HG02759 (cell line): ENCODE measurements around the gene IL1RAPL1.

Source experiments
- ATAC-seq: cut with Tn5 transposase; IDR thresholded peaks from one replicate; pipeline ENCODE4 v1.9.1; 2021; ENCODE audit warnings: mild to moderate bottlenecking, moderate library complexity; ENCODE audit not compliant: unreplicated experiment

IL1RAPL1 gene

GRCh38 chrX:28625223-28625622, 38.0 kb downstream of the IL1RAPL1 start:
- no peak for ATAC-seq

- no peak for ATAC-seq
These were observed 39.3 kb downstream of the IL1RAPL1 start for GRCh38 chrX:28626515-28626914.

- no peak for ATAC-seq
These were observed 40.9 kb downstream of the IL1RAPL1 start for GRCh38 chrX:28628120-28628519.

DNA sequence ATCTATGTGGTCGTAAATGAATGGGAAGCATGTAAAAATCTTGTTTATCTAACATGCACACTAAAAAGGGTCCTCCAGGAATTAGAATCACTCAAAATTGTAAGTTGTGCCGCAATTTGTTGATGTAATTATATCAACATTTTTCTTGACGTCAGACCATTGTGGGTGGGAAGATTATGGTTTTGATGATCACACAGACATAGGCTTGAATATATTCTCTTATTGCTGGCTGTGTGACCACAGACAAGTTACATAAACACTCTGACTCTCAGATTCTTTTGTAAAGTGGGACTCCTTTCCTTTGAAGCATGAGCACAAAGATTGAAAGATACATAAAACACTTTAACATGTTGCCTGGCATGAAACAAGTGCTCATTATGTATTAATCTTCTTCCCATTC, 51.5 kb downstream of the IL1RAPL1 start:
- ATAC-seq: no peak

DNA sequence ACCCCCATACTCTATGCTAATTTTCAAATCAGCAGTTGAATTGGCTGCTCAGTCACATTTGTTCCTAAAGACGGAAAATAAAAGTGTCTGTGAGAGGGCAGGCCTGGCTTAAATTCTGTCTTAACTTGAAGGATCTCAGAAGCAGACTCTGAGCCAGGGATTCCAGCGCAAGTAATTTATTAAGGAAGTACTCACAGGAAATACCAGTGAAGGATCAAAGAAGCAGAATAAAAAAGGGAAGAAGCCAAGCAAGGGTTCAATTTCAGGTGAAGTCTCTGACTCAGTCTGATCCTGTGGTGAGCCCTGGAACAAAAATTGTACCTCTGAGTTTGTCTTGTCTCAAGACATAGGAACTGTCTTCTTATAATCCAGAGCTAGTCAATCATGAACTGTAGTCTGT, 52.2 kb downstream of the IL1RAPL1 start:
- ATAC-seq: no peak

GRCh38 chrX:28649541-28649940, 62.3 kb downstream of the IL1RAPL1 start:
- no peak for ATAC-seq

DNA sequence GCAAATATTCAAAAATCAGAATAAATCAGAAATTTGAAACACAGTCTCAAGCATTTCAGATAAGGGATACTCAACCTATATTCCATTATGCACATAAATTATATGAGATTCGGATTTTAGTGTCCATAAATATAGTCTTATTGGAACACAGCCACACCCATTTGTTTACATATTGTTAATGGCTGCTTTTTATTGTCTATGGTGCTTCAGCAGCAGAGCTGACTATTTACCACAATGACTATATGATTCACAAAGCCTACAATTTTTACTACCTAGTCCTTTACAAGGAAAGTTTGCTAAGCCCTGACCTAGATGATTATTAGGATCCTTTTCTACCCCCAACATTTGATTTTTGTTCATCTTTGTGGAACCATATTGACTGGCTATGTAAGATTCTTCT, 63.9 kb downstream of the IL1RAPL1 start:
- ATAC-seq: no peak

GRCh38 chrX:28659269-28659668, 72.0 kb downstream of the IL1RAPL1 start:
- no peak for ATAC-seq

- ATAC-seq: no peak
These were observed 78.5 kb downstream of the IL1RAPL1 start for GRCh38 chrX:28665778-28666177.

DNA sequence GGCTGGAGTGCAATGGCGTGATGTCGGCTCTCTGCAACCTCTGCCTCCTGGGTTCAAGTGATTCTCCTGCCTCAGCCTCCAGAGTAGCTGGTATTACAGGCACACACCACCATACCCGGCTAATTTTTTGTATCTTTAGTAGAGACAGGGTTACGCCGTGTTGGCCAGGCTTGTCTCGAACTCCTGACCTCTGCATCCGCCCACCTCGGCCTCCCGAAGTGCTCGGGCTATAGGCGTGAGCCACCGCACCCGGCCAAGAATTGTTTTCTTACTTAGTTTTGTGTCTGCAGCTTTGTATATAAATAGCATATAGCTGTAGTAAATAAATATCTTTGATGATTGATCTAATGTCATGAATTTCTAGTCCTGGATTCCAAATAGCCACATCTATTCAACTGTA, 81.1 kb downstream of the IL1RAPL1 start:
- no peak for ATAC-seq

GRCh38 chrX:28668957-28669356, 81.7 kb downstream of the IL1RAPL1 start:
- ATAC-seq: no peak

- no peak for ATAC-seq
These were observed 82.8 kb downstream of the IL1RAPL1 start for GRCh38 chrX:28670074-28670473.

DNA sequence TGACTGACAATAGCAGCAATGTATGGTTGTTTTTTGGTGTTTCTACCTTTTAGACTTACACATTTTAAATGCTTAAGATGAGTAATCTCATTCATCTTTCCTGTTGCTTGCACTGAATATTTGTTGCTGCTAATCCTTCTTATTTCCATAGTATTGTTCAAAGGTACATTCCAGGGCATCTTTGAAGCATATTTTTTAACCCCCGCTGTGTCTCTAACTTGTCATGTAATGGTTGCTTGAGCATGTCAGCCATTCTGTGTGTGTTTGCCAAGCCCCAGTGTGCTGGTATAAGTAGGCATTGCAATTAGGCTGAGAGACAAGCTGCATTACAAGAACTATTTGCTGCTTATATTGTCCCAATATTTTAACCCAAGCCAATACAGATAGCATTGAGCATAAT, 87.9 kb downstream of the IL1RAPL1 start:
- ATAC-seq: no peak

- no peak for ATAC-seq
These were observed 105.9 kb downstream of the IL1RAPL1 start for GRCh38 chrX:28693101-28693500.

- no peak for ATAC-seq
These were observed 110.5 kb downstream of the IL1RAPL1 start for GRCh38 chrX:28697732-28698131.

DNA sequence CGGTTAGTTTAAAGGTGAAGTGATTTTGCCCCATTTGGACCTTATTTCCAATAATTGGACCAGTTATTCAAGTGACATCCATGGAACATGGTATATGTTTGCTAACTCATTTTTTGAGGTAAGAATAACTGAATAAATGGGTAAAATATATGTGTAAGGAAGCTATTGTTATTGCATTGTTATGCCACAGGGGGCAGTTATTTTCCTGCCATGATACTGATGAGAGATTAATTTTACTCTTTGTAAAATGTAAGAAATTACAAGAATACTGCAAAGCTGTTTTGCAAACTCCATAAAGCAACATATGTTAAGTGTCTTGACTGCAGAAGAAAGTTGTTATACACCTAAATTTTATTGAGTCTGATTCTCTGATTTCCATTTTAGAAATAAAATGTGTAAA, 114.0 kb downstream of the IL1RAPL1 start:
- ATAC-seq: no peak

DNA sequence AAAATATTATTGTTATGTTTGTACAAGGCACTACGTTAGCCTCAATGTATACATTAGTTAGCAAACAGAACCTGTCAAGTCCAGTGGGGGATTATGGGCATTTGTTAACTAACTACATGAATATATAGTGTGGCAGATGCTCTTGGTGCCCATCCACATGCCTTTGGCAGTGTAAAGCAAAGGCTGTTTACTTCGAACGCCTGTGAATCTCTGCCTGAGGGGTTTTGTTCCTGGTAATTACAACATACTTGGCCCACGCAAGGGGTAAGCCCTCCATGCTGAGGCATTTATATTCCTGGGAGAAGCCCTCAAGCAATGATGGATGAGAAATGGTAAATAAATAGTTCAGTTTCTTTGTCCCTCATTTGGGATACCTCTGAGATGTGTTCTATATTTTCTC, 119.7 kb downstream of the IL1RAPL1 start:
- ATAC-seq: no peak

- ATAC-seq: no peak
These were observed 122.2 kb downstream of the IL1RAPL1 start for GRCh38 chrX:28709421-28709820.

GRCh38 chrX:28717864-28718263, 130.6 kb downstream of the IL1RAPL1 start:
- ATAC-seq: no peak

- no peak for ATAC-seq
These were observed 131.2 kb downstream of the IL1RAPL1 start for GRCh38 chrX:28718450-28718849.

- no peak for ATAC-seq
These were observed 132.4 kb downstream of the IL1RAPL1 start for GRCh38 chrX:28719620-28720019.

DNA sequence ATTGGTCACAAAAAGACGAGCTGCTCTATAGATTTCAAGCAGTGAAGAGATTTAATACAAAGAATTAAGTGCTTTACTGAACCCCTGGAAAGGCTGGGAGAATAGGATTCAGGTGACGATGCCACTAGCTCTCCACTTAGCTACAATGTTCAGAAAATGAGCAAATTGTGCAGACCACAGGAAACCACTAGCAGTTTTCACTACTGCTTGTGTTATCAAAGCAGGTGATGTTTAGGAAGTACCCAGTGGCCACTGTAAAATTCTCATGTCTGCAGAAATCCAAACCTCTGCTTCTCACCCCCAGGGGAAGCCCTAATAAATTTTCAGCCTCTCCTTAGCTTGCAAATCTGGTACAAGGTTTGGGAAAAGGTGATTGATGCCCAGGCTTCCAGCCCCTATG, 165.1 kb downstream of the IL1RAPL1 start:
- no peak for ATAC-seq

GRCh38 chrX:28756175-28756574, 168.9 kb downstream of the IL1RAPL1 start:
- ATAC-seq: no peak

DNA sequence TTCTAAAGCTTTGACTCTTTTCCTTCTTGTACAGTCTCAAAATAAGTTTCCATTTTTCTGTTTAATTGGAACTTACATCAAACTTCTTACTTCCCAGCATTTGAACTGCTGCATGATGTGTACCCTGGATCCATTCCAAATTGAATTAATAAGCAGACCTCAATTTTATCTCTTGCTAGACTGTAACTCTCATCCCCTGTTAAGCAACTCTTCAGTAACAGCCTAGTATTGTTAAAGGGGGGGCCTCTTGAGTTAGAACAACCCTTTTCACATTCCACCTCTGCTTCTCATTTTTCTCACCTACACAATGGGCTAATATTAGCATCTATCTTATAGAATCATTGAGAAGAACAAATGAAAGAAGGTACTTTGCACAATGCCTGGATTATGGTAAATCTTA, 169.4 kb downstream of the IL1RAPL1 start:
- no peak for ATAC-seq
